H1 (cell line): ENCODE results near the gene GFOD1. TPM values are rescaled to one million over a fixed set of nuclear protein-coding genes. Genes with fewer than 3 reads are reported as not detected.

ENCODE experiments used
- CTCF ChIA-PET: fragments of 300-600 bp; sonication (Branson Sonifier 250); formaldehyde crosslinking; loops from one replicate; lab custom pipeline; 2021; ENCODE audit not compliant: partially characterized antibody; lab: Charles Lee
- POLR2A ChIA-PET: fragments of 300-600 bp; sonication (Branson Sonifier 250); formaldehyde crosslinking; loops from one replicate; lab custom pipeline; 2021; ENCODE audit warnings: inconsistent platforms; ENCODE audit not compliant: partially characterized antibody; lab: Charles Lee
- DNase-seq, 2 experiments: peaks; one replicate each; pipeline versions ENCODE4 v3.0.0 to v3.0.0-alpha.2; 2010 to 2022; ENCODE audit warnings: low spot score in 2 of 2, low read depth in 1 of 2, mixed read lengths in 1 of 2
- FAIRE-seq: peaks from 2 replicates; lab custom pipeline; 2011; peaks lifted over from hg19 to GRCh38; lab: Jason Lieb, UNC
- H2AFZ ChIP-seq: 2 replicates; pipeline ENCODE4 v1.8.1; 2012; ENCODE audit warnings: low read length, inconsistent platforms
- H2AK5ac ChIP-seq: 2 replicates; pipeline ENCODE4 v1.6.1; 2013; ENCODE audit warnings: low read depth, low read length
- H2BK120ac ChIP-seq: replicated peaks from 2 replicates; pipeline ENCODE3; 2013; ENCODE audit warnings: low read depth, low read length, inconsistent platforms
- H2BK12ac ChIP-seq: 2 replicates; pipeline ENCODE4 v1.6.1; 2013; ENCODE audit warnings: low read depth, low read length
- H2BK15ac ChIP-seq: 2 replicates; pipeline ENCODE4 v1.6.1; 2013; ENCODE audit warnings: low read length
- H2BK20ac ChIP-seq: 2 replicates; pipeline ENCODE4 v1.6.1; 2013; ENCODE audit warnings: low read length
- H2BK5ac ChIP-seq: 2 replicates; pipeline ENCODE4 v1.6.1; 2013; ENCODE audit warnings: low read depth, low read length
- H3K14ac ChIP-seq: 2 replicates; pipeline ENCODE4 v1.6.1; 2013; ENCODE audit warnings: inconsistent platforms; ENCODE audit not compliant: insufficient read length
- H3K18ac ChIP-seq: 2 replicates; pipeline ENCODE4 v1.6.1; 2013; ENCODE audit warnings: low read length; ENCODE audit errors: extremely low read depth
- H3K23ac ChIP-seq: 2 replicates; pipeline ENCODE4 v1.6.1; 2013; ENCODE audit warnings: inconsistent platforms; ENCODE audit not compliant: insufficient read length
- H3K23me2 ChIP-seq: 2 replicates; pipeline ENCODE4 v1.6.1; 2013; ENCODE audit warnings: low read depth, low read length
- H3K27ac ChIP-seq: 2 replicates; pipeline ENCODE4 v1.6.1; 2011; ENCODE audit warnings: low read depth, low read length, inconsistent platforms
- H3K27me3 ChIP-seq, 4 experiments: replicated peaks in 1 of 4; 1 replicate in 1 of 4; 2 replicates in 3 of 4; pipeline versions ENCODE4 v1.6.1 to v1.8.1; 2011 to 2013; ENCODE audit warnings: low read length in 3 of 4, mild to moderate bottlenecking in 3 of 4, inconsistent platforms in 2 of 4, mixed read lengths in 2 of 4, moderate library complexity in 1 of 4; ENCODE audit not compliant: control insufficient read depth in 3 of 4, insufficient read depth in 3 of 4; ENCODE audit errors: extremely low read depth in 1 of 4
- H3K36me3 ChIP-seq, 4 experiments: 2 replicates each; pipeline versions ENCODE4 v1.6.1 to v1.8.1; 2011 to 2013; ENCODE audit warnings: mild to moderate bottlenecking in 4 of 4, low read length in 3 of 4, moderate library complexity in 2 of 4, control low read depth in 1 of 4, inconsistent platforms in 1 of 4; ENCODE audit not compliant: insufficient read depth in 4 of 4, control insufficient read depth in 2 of 4
- H3K4ac ChIP-seq: replicated peaks from 2 replicates; pipeline ENCODE3; 2013; ENCODE audit warnings: low read length, low read depth, mixed read lengths, inconsistent platforms; ENCODE audit not compliant: insufficient read length
- H3K4me1 ChIP-seq, 4 experiments: replicated peaks in 1 of 4; 1 replicate in 1 of 4; 2 replicates in 3 of 4; pipeline versions ENCODE4 v1.6.1 to v1.8.1; 2011 to 2013; ENCODE audit warnings: low read length in 3 of 4, inconsistent platforms in 2 of 4, mixed read lengths in 1 of 4; ENCODE audit not compliant: insufficient read depth in 4 of 4, control insufficient read depth in 3 of 4
- H3K4me2 ChIP-seq, 2 experiments: 2 replicates each; pipeline versions ENCODE4 v1.6.1 to v1.8.1; 2011 to 2013; ENCODE audit warnings: low read depth in 2 of 2, low read length in 2 of 2, control low read depth in 1 of 2, inconsistent platforms in 1 of 2, mild to moderate bottlenecking in 1 of 2; ENCODE audit not compliant: insufficient read depth in 1 of 2
- H3K4me3 ChIP-seq, 4 experiments: fragments of 200-600, 300-600 bp in 1 of 4; sonication (generic), shearing (Covaris generic), sonication (Bioruptor Twin) in 1 of 4; 2 replicates each; pipeline versions ENCODE4 v1.5.1 to v1.8.1; 2011 to 2016; ENCODE audit warnings: low read length in 4 of 4, low read depth in 3 of 4, control low read depth in 2 of 4, inconsistent platforms in 2 of 4, mild to moderate bottlenecking in 2 of 4, mixed read lengths in 1 of 4, moderate library complexity in 1 of 4; ENCODE audit not compliant: insufficient read depth in 2 of 4; ENCODE audit errors: extremely low read depth in 1 of 4
- H3K56ac ChIP-seq: replicated peaks from 2 replicates; pipeline ENCODE3; 2013; ENCODE audit warnings: low read depth, mild to moderate bottlenecking, mixed read lengths, low read length, inconsistent platforms; ENCODE audit not compliant: insufficient read length
- H3K79me1 ChIP-seq: 2 replicates; pipeline ENCODE4 v1.6.1; 2013; ENCODE audit warnings: low read depth, low read length, control low read depth
- H3K79me2 ChIP-seq, 2 experiments: 2 replicates each; pipeline versions ENCODE4 v1.6.1 to v1.8.1; 2012 to 2013; ENCODE audit warnings: low read length in 2 of 2, mild to moderate bottlenecking in 2 of 2, inconsistent platforms in 1 of 2; ENCODE audit not compliant: insufficient read depth in 2 of 2, control insufficient read depth in 1 of 2
- H3K9ac ChIP-seq, 4 experiments: replicated peaks in 1 of 4; 1 replicate in 1 of 4; 2 replicates in 3 of 4; pipeline versions ENCODE4 v1.6.1 to v1.8.1; 2011 to 2013; ENCODE audit warnings: low read depth in 3 of 4, low read length in 3 of 4, control low read depth in 2 of 4, mild to moderate bottlenecking in 2 of 4, moderate library complexity in 2 of 4, inconsistent platforms in 1 of 4; ENCODE audit errors: extremely low read depth in 1 of 4
- H3K9me3 ChIP-seq, 2 experiments: 2 replicates each; pipeline versions ENCODE4 v1.6.1 to v1.8.1; 2012 to 2013; ENCODE audit warnings: mild to moderate bottlenecking in 2 of 2, moderate library complexity in 2 of 2, control low read depth in 1 of 2, inconsistent platforms in 1 of 2, low read depth in 1 of 2, low read length in 1 of 2, mixed read lengths in 1 of 2; ENCODE audit not compliant: insufficient read depth in 2 of 2
- H4K20me1 ChIP-seq, 2 experiments: replicated peaks in 1 of 2; 2 replicates each; pipeline versions ENCODE3 to v1.8.1; 2011 to 2013; ENCODE audit warnings: inconsistent platforms in 2 of 2, low read length in 2 of 2, mild to moderate bottlenecking in 1 of 2; ENCODE audit not compliant: insufficient read depth in 2 of 2, control insufficient read depth in 1 of 2
- H4K5ac ChIP-seq: 2 replicates; pipeline ENCODE4 v1.6.1; 2013; ENCODE audit warnings: low read length, low read depth, mixed read lengths, inconsistent platforms; ENCODE audit not compliant: insufficient read length
- H4K8ac ChIP-seq: 2 replicates; pipeline ENCODE4 v1.8.0; 2013; ENCODE audit warnings: mild to moderate bottlenecking, moderate library complexity, low read length, inconsistent platforms; ENCODE audit not compliant: insufficient read depth; ENCODE audit errors: extremely low read depth
- H4K91ac ChIP-seq: replicated peaks from 2 replicates; pipeline ENCODE3; 2013; ENCODE audit warnings: low read length, mixed read lengths, inconsistent platforms; ENCODE audit not compliant: insufficient read length
- ASH2L ChIP-seq: fragments of 200-600, 300-600 bp; sonication (generic); IDR thresholded peaks from one replicate; pipeline ENCODE4 v1.7.1; 2017; ENCODE audit warnings: low read length
- BRCA1 ChIP-seq: IDR thresholded peaks from 2 replicates; pipeline ENCODE4 v1.6.1; 2012; ENCODE audit warnings: low read depth, low read length, improper control_type of control experiment
- CBX5 ChIP-seq: fragments of 300-800, 300-1000 bp; sonication (generic); IDR thresholded peaks from 2 replicates; pipeline ENCODE4 v1.7.1; 2016; ENCODE audit warnings: antibody characterized with exemption, low read length, low read depth
- CHD2 ChIP-seq: IDR thresholded peaks from 2 replicates; pipeline ENCODE4 v1.6.1; 2012; ENCODE audit warnings: low read length, improper control_type of control experiment
- GTF2F1 ChIP-seq: IDR thresholded peaks from 2 replicates; pipeline ENCODE4 v1.6.1; 2012; ENCODE audit warnings: low read depth, low read length, improper control_type of control experiment, borderline replicate concordance
- HDAC2 ChIP-seq, 2 experiments: fragments of 300-600 bp in 1 of 2; sonication (generic) in 1 of 2; IDR thresholded peaks; 2 replicates each; pipeline ENCODE4 v1.6.1; 2011 to 2012; ENCODE audit warnings: low read depth in 2 of 2, low read length in 2 of 2, mild to moderate bottlenecking in 2 of 2, moderate library complexity in 2 of 2, borderline replicate concordance in 1 of 2, inconsistent platforms in 1 of 2
- JUN ChIP-seq: IDR thresholded peaks from 2 replicates; pipeline ENCODE4 v1.6.1; 2011; ENCODE audit warnings: low read depth, mild to moderate bottlenecking, improper control_type of control experiment, low read length
- MAX ChIP-seq: IDR thresholded peaks from 2 replicates; pipeline ENCODE4 v1.6.1; 2012; ENCODE audit warnings: inconsistent platforms
- NANOG ChIP-seq: IDR thresholded peaks from 2 replicates; pipeline ENCODE4 v1.6.1; 2011; ENCODE audit warnings: low read length, low read depth, mild to moderate bottlenecking, inconsistent platforms; ENCODE audit not compliant: insufficient read depth, poor library complexity, severe bottlenecking
- POLR2AphosphoS5 ChIP-seq: IDR thresholded peaks from 2 replicates; pipeline ENCODE4 v1.6.1; 2011; ENCODE audit warnings: low read depth, low read length
- RNF2 ChIP-seq: fragments of 200-900, 300-1000 bp; sonication (generic); IDR thresholded peaks from 2 replicates; pipeline ENCODE4 v1.7.1; 2016; ENCODE audit warnings: borderline replicate concordance, low read depth, mild to moderate bottlenecking, antibody characterized with exemption, low read length; ENCODE audit not compliant: poor library complexity, severe bottlenecking; ENCODE audit errors: missing control alignments
- RXRA ChIP-seq: IDR thresholded peaks from 2 replicates; pipeline ENCODE4 v1.6.1; 2011; ENCODE audit warnings: low read depth, mild to moderate bottlenecking, low read length, moderate library complexity; ENCODE audit not compliant: insufficient read depth
- SAP30 ChIP-seq: fragments of 300-600 bp; sonication (generic); IDR thresholded peaks from 2 replicates; pipeline ENCODE4 v1.7.1; 2012; ENCODE audit warnings: low read length, moderate library complexity, mild to moderate bottlenecking, inconsistent platforms; ENCODE audit not compliant: insufficient read depth, insufficient replicate concordance
- SP1 ChIP-seq: IDR thresholded peaks from 2 replicates; pipeline ENCODE4 v1.6.1; 2011; ENCODE audit warnings: low read depth, low read length
- WGBS, 2 experiments: shearing (Covaris generic) in 1 of 2; methylation state at CpG; one replicate each; pipeline versions ENCODE4 v1.1.6 to v1.1.7; 2013 to 2015; ENCODE audit warnings: low lambda C conversion rate in 2 of 2, mixed read lengths in 2 of 2, inconsistent platforms in 1 of 2, low coverage in 1 of 2, missing lambda C conversion rate in 1 of 2; ENCODE audit not compliant: insufficient replicate concordance in 2 of 2, insufficient coverage in 1 of 2, insufficient read length in 1 of 2; ENCODE audit errors: extremely low coverage in 1 of 2, missing lambda C conversion rate in 1 of 2; 5-methylcytosine and 5-hydroxymethylcytosine counted together
- polyA plus RNA-seq, 7 experiments: library from polyadenylated mRNA; depleted of rRNA in 3 of 7; stranded (reverse) in 5 of 7; unstranded in 2 of 7; fragments of >200 nt in 5 of 7; fragments of 200-250 nt in 2 of 7; gene quantifications; 1 replicate in 5 of 7; 2 replicates in 1 of 7; 4 replicates in 1 of 7; pipeline versions ENCODE4 v1.2.1 to v1.2.3, GENCODE V29; 2011 to 2013; ENCODE audit warnings: missing spikeins in 2 of 7, mixed read lengths in 2 of 7
- total RNA-seq: library from RNA; stranded (reverse); fragmentation: NEBNext Ultra II Directional; extraction: Animal tissue kit (Norgen Biotek cat#: 25700); gene quantifications from 2 replicates; pipeline ENCODE4 v1.2.1, GENCODE V29; 2021

The GFOD1 gene
- total and polyA plus RNA-seq, 2 of the 8 experiments (the other 6 are each of a cell fraction or from before 2014, with no cell fraction given): 2.5 to 8.8 TPM

GRCh38 chr6:13380761-13381160, 106.6 kb downstream of the GFOD1 start:
- DNase-seq (no peak), FAIRE-seq (no peak)
- Histone ChIP-seq H3K56ac (no peak overlapping the region), H3K9me3 (no peaks in the 10 kb centered on the region), H3K4me1 (peaks cover 0 to 5% (median 3%) of the 10 kb centered on the region in 4 experiments; a peak in 3 of 7 replicates), H3K23me2 (no peaks in the 10 kb centered on the region), H2BK5ac (no peak overlapping the region), H4K8ac (no peak overlapping the region), H4K91ac (no peak overlapping the region), H3K23ac (no peak overlapping the region), H2BK120ac (no peak overlapping the region), H2BK15ac (no peak overlapping the region), H3K79me2 (no peaks in the 10 kb centered on the region), H3K18ac (no peak overlapping the region), H2AFZ (no peak overlapping the region), H2AK5ac (no peak overlapping the region), H3K36me3 (no peaks in the 10 kb centered on the region), H2BK20ac (no peak overlapping the region), H3K9ac (no peak overlapping the region), H3K79me1 (no peaks in the 10 kb centered on the region), H3K14ac (no peak overlapping the region), H3K4ac (no peak overlapping the region), H3K4me2 (no peak overlapping the region), H4K5ac (no peak overlapping the region), H3K27ac (no peak overlapping the region), H4K20me1 (no peaks in the 10 kb centered on the region), H3K4me3 (no peak overlapping the region), H3K27me3 (no peaks in the 10 kb centered on the region), H2BK12ac (no peak overlapping the region)
- ChIA-PET CTCF (interaction anchor here (0.5 to 3.9 kb wide), 13 partner anchors 9 to 203 kb away, joined by 3 to 21 read pairs (median 4); partner anchors contain the start of gene SIRT5), POLR2A (interaction anchor here (1.1 to 1.2 kb wide), 2 partner anchors 8 to 13 kb away, joined by 3 read pairs; no protein-coding TSS in a partner anchor)
- WGBS, 2 experiments: 87% methylated on average over 2 of the region's 2 CpGs; no CpG with 5 or more reads in 1 of the 2 experiments
- no peak for TF ChIP-seq HDAC2 (IDR thresholded peaks at IDR 0.05; ENCODE audit: borderline replicate concordance in 1 of 2, low read depth in 2 of 2, low read length in 2 of 2)
- no peak for TF ChIP-seq SP1
- TF ChIP-seq POLR2AphosphoS5: no peak
- no peak for TF ChIP-seq BRCA1
- TF ChIP-seq MAX: no peak
- TF ChIP-seq NANOG: no peak
- TF ChIP-seq CHD2: no peak
- TF ChIP-seq ASH2L: no peak
- no peak for TF ChIP-seq SAP30
- no peak for TF ChIP-seq CBX5
- no peak for TF ChIP-seq JUN
- TF ChIP-seq RNF2: no peak
- TF ChIP-seq GTF2F1: no peak
- no peak for TF ChIP-seq RXRA
